Astrocyte (in vitro differentiated cells and primary cell): ENCODE results near the gene LZTR1. TPM values are rescaled to one million over a fixed set of nuclear protein-coding genes. Genes with fewer than 3 reads are reported as not detected.

ENCODE experiments used
- DNase-seq: peaks from one replicate; pipeline ENCODE4 v3.0.0-alpha.2; 2010; ENCODE audit warnings: low read depth
- FAIRE-seq: peaks from 2 replicates; lab custom pipeline; 2011; peaks lifted over from hg19 to GRCh38; lab: Jason Lieb, UNC
- H2AFZ ChIP-seq: 2 replicates; pipeline ENCODE4 v1.6.0; 2012; ENCODE audit warnings: low read depth, low read length, inconsistent platforms
- H3K27ac ChIP-seq: 2 replicates; pipeline ENCODE4 v1.5.1; 2011; ENCODE audit warnings: low read depth, low read length, inconsistent platforms
- H3K27me3 ChIP-seq: 2 replicates; pipeline ENCODE4 v1.6.0; 2011; ENCODE audit warnings: low read length, inconsistent platforms; ENCODE audit not compliant: insufficient read depth
- H3K36me3 ChIP-seq: 2 replicates; pipeline ENCODE4 v1.5.1; 2011; ENCODE audit warnings: low read length, inconsistent platforms; ENCODE audit not compliant: insufficient read depth
- H3K4me1 ChIP-seq: 2 replicates; pipeline ENCODE4 v1.5.1; 2011; ENCODE audit warnings: low read length, inconsistent platforms; ENCODE audit not compliant: insufficient read depth
- H3K4me2 ChIP-seq: 2 replicates; pipeline ENCODE4 v1.6.0; 2012; ENCODE audit warnings: low read length, inconsistent platforms
- H3K4me3 ChIP-seq: 2 replicates; pipeline ENCODE4 v1.5.1; 2011; ENCODE audit warnings: low read depth, mild to moderate bottlenecking, low read length, inconsistent platforms; ENCODE audit not compliant: insufficient read depth
- H3K79me2 ChIP-seq: 2 replicates; pipeline ENCODE4 v1.6.0; 2012; ENCODE audit warnings: mild to moderate bottlenecking, low read length, inconsistent platforms; ENCODE audit not compliant: insufficient read depth
- H3K9ac ChIP-seq: 2 replicates; pipeline ENCODE4 v1.6.0; 2012; ENCODE audit warnings: mild to moderate bottlenecking, low read length, inconsistent platforms
- H3K9me3 ChIP-seq: 2 replicates; pipeline ENCODE4 v1.5.1; 2012; ENCODE audit warnings: low read depth, mild to moderate bottlenecking, low read length, inconsistent platforms; ENCODE audit not compliant: insufficient read depth
- H4K20me1 ChIP-seq: 2 replicates; pipeline ENCODE4 v1.6.0; 2012; ENCODE audit warnings: low read length, inconsistent platforms; ENCODE audit not compliant: insufficient read depth
- H3K27ac Mint-ChIP-seq: one replicate; pipeline ENCODE4 v1.8.0; 2021; ENCODE audit warnings: mild to moderate bottlenecking, mixed read lengths; ENCODE audit not compliant: unreplicated experiment
- H3K27me3 Mint-ChIP-seq: one replicate; pipeline ENCODE4 v1.8.0; 2021; ENCODE audit warnings: low read depth, mixed read lengths; ENCODE audit not compliant: unreplicated experiment
- H3K36me3 Mint-ChIP-seq: one replicate; pipeline ENCODE4 v1.8.0; 2021; ENCODE audit warnings: low read depth, mixed read lengths; ENCODE audit not compliant: unreplicated experiment
- H3K4me1 Mint-ChIP-seq: one replicate; pipeline ENCODE4 v1.8.0; 2021; ENCODE audit warnings: low read depth, mixed read lengths; ENCODE audit not compliant: unreplicated experiment
- H3K4me3 Mint-ChIP-seq: one replicate; pipeline ENCODE4 v1.8.0; 2021; ENCODE audit warnings: mild to moderate bottlenecking, moderate library complexity, mixed read lengths; ENCODE audit not compliant: unreplicated experiment
- H3K9me3 Mint-ChIP-seq: one replicate; pipeline ENCODE4 v1.8.0; 2021; ENCODE audit warnings: mild to moderate bottlenecking, mixed read lengths; ENCODE audit not compliant: unreplicated experiment
- EZH2 ChIP-seq: IDR thresholded peaks from 2 replicates; pipeline ENCODE4 v1.6.1; 2012; ENCODE audit warnings: mild to moderate bottlenecking, low read length, inconsistent platforms; ENCODE audit not compliant: insufficient read depth
- total RNA-seq: library from RNA; stranded (reverse); gene quantifications from 2 replicates; pipeline ENCODE4 v1.2.1, GENCODE V29; 2021
- TF ChIP-seq, protein P1 (sequence below): IDR thresholded peaks from 2 replicates; pipeline ENCODE4 v1.5.1; 2011; ENCODE audit warnings: low read depth, mild to moderate bottlenecking, inconsistent platforms, low read length, moderate library complexity; ENCODE audit not compliant: insufficient read depth

LZTR1 gene
- total RNA-seq, 1 donor from 2014 or later: 62.0 TPM

DNA sequence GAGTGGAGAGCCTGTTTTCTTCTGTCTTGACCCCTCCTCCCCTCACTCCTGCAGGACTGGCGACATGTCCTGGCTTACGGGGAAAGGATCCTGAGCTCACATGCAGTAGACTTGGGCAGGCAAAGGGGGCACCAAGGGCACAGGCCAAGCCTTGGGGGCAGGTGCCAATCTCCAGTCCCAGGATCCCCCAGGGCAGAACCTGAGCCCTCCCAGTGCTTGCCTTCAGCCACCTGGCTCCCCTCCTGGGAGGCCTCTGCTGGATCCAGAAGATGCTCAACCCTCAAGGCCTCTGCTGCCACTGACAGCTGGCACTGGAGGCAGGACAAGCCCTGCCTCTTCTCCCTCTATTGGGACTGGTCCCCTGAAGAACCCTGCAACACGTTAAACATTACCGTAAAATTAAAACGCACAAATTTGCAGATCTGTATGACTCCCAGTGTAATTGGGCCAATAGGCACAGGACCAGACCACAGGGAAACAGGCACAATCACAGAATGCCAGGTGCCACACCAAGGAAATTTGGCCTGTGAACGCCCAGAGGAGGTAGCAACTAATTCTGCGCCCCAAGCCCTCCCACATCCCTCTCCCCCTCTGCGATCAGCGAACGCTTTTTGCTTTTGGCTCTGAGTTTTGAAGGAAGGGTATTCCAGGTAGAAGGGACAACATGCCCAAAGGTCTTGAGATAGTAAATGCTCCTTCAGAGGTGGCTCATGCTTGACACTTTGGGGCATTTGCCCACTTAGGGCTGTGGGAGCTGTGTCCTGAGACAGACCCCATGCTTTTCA, 967 bp upstream of the LZTR1 start:
- Histone ChIP-seq H3K9me3 (peaks cover 5% of the 10 kb centered on the region), H3K9ac (peak overlapping the region; percentile 92), H4K20me1 (peaks cover 7% of the 10 kb centered on the region), H3K27me3 (no peaks in the 10 kb centered on the region), H3K27ac (peak overlapping the region; percentile 94), H3K79me2 (peaks cover 24% of the 10 kb centered on the region), H3K36me3 (peaks cover 7% of the 10 kb centered on the region), H3K4me2 (peak overlapping the region; percentile 96), H2AFZ (peak overlapping the region; percentile 95), H3K4me1 (peaks cover 12% of the 10 kb centered on the region), H3K4me3 (peak overlapping the region; percentile 72)
- peaks cover 10% of the 10 kb centered on the region for H3K27me3 Mint-ChIP-seq
- H3K9me3 Mint-ChIP-seq: peaks cover 9% of the 10 kb centered on the region
- H3K36me3 Mint-ChIP-seq: peaks cover 10% of the 10 kb centered on the region
- FAIRE-seq: no peak
- H3K4me1 Mint-ChIP-seq: peaks cover 2% of the 10 kb centered on the region
- DNase-seq: no peak
- peak overlapping the region; percentile 75 for H3K27ac Mint-ChIP-seq
- H3K4me3 Mint-ChIP-seq: peak overlapping the region; percentile 99
- TF ChIP-seq, protein P1, sequence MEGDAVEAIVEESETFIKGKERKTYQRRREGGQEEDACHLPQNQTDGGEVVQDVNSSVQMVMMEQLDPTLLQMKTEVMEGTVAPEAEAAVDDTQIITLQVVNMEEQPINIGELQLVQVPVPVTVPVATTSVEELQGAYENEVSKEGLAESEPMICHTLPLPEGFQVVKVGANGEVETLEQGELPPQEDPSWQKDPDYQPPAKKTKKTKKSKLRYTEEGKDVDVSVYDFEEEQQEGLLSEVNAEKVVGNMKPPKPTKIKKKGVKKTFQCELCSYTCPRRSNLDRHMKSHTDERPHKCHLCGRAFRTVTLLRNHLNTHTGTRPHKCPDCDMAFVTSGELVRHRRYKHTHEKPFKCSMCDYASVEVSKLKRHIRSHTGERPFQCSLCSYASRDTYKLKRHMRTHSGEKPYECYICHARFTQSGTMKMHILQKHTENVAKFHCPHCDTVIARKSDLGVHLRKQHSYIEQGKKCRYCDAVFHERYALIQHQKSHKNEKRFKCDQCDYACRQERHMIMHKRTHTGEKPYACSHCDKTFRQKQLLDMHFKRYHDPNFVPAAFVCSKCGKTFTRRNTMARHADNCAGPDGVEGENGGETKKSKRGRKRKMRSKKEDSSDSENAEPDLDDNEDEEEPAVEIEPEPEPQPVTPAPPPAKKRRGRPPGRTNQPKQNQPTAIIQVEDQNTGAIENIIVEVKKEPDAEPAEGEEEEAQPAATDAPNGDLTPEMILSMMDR: no peak
- no peak for TF ChIP-seq EZH2

DNA sequence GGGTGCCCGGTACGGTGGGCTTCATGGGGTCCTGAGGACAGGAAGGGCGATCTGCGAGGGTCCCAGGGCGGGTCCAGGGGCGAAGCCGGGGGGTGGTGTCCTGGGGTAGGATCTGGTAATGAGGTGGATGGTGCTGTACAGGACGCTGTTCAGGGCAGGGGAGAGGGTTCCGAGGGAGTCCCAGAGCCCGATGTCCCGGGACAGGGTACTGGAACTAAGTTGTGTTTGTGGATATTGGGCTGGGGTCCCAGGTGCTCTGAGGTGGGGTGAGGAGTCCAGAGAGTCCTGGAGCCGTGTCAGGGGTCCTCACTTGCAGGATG, 426 bp downstream of the LZTR1 start:
- Mint-ChIP-seq H3K4me1 (peaks cover 2% of the 10 kb centered on the region), H3K27me3 (peaks cover 5% of the 10 kb centered on the region), H3K36me3 (peaks cover 10% of the 10 kb centered on the region), H3K27ac (peak overlapping the region; percentile 97), H3K4me3 (peak overlapping the region; percentile 99), H3K9me3 (peaks cover 9% of the 10 kb centered on the region)
- H4K20me1 ChIP-seq: peaks cover 7% of the 10 kb centered on the region
- H3K9ac ChIP-seq: peak overlapping the region; percentile 92
- DNase-seq: no peak
- H3K4me1 ChIP-seq: peaks cover 12% of the 10 kb centered on the region
- H2AFZ ChIP-seq: peak overlapping the region; percentile 95
- H3K4me3 ChIP-seq: peak overlapping the region; percentile 72
- H3K27me3 ChIP-seq: no peaks in the 10 kb centered on the region
- peaks cover 7% of the 10 kb centered on the region for H3K36me3 ChIP-seq
- H3K9me3 ChIP-seq: peaks cover 5% of the 10 kb centered on the region
- TF ChIP-seq, protein P1: no peak
- no peak for TF ChIP-seq EZH2
- H3K79me2 ChIP-seq: peaks cover 24% of the 10 kb centered on the region
- no peak for FAIRE-seq
- peak overlapping the region; percentile 94 for H3K27ac ChIP-seq
- H3K4me2 ChIP-seq: peak overlapping the region; percentile 96
